Ovary (tissue), 3 donors: ENCODE results near the gene CLDN2.

ENCODE experiments used
- CTCF ChIP-seq, 3 donors: fragments of 450-650 bp in 2 of 3; fragments of 200-600 bp in 1 of 3; IDR thresholded peaks; one replicate each; pipeline versions ENCODE4 v1.5.1 to v1.8.0; 2016 to 2022; ENCODE audit warnings: antibody characterized with exemption in 3 of 3, mild to moderate bottlenecking in 1 of 3
- EP300 ChIP-seq: sonication (generic); formaldehyde crosslinking; IDR thresholded peaks from one replicate; pipeline ENCODE4 v1.6.1; 2017; ENCODE audit warnings: antibody characterized with exemption
- POLR2A ChIP-seq: fragments of 450-650 bp; IDR thresholded peaks from one replicate; pipeline ENCODE4 v1.6.1; 2017; ENCODE audit warnings: antibody characterized with exemption, mild to moderate bottlenecking, moderate library complexity
- donor health status: DM: no; HTN: no; CAD: no.

GRCh38 chrX:106949366-106949765 lies 29.2 kb downstream of the CLDN2 start:
- TF ChIP-seq POLR2A (no peak), CTCF (IDR thresholded peaks at IDR 0.05) (no peak), EP300 (no peak)
